Measurements from ENCODE around the gene GABRA4.
A peak's percentile ranks its signal among the peaks of the same experiment; 100 is the strongest.

The GABRA4 gene

DNA sequence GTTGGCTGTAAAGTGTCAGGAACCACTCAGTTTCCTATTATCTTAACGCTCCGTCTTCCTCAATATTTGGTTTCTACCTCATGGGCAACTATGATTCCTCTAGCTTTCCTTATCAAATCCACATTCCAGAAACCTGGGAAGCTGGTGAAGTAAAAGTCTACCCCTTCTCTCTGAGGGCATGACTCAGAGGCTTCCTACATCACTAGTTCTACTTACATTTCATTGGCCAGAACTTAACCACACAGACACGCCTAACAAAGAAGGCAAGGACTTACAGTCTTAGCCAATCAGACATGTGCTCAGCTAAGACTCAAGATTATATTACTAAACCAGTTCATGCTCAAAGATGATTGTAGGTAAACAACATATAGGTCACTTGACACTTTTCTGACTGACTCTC is 114.7 kb downstream of the GABRA4 start:
- peak; percentile 4 for DNase-seq (ENCODE audit: low read depth)
- TF ChIP-seq, protein P1, sequence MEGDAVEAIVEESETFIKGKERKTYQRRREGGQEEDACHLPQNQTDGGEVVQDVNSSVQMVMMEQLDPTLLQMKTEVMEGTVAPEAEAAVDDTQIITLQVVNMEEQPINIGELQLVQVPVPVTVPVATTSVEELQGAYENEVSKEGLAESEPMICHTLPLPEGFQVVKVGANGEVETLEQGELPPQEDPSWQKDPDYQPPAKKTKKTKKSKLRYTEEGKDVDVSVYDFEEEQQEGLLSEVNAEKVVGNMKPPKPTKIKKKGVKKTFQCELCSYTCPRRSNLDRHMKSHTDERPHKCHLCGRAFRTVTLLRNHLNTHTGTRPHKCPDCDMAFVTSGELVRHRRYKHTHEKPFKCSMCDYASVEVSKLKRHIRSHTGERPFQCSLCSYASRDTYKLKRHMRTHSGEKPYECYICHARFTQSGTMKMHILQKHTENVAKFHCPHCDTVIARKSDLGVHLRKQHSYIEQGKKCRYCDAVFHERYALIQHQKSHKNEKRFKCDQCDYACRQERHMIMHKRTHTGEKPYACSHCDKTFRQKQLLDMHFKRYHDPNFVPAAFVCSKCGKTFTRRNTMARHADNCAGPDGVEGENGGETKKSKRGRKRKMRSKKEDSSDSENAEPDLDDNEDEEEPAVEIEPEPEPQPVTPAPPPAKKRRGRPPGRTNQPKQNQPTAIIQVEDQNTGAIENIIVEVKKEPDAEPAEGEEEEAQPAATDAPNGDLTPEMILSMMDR (IDR thresholded peaks at IDR 0.05; ENCODE audit: low read depth, low read length): no peak
- TF ChIP-seq, protein P2, sequence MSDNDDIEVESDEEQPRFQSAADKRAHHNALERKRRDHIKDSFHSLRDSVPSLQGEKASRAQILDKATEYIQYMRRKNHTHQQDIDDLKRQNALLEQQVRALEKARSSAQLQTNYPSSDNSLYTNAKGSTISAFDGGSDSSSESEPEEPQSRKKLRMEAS (IDR thresholded peaks at IDR 0.05; ENCODE audit: low read depth, low read length): no peak
- TF ChIP-seq POLR2A (IDR thresholded peaks at IDR 0.05; ENCODE audit: extremely low read depth, insufficient read length) (no peak), MYC (IDR thresholded peaks at IDR 0.05; ENCODE audit: low read depth, low read length) (no peak)
- H3K4me3 ChIP-seq (ENCODE audit: low read depth, low read length): no peak overlapping the region

DNA sequence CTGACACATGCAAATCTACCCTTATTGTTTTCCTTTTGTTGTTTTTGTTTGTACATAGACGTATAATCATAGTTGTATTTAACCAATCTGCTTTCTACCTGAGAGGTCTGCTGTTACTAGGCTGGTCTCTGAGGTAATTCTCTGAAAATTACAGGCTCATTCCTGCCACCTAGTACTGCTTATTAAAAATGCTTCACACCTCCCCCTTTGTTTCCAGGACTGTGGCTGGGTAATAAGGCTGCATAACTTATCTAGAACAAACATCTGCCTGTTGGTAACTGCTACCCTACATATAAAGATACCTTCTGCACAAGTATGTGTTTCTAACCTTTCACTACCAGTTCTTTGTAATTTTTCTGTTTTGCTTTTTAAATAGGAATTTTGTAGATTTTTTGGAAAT is 118.6 kb downstream of the GABRA4 start:
- H3K4me3 ChIP-seq (ENCODE audit: low read depth, low read length): no peak overlapping the region
- TF ChIP-seq, protein P1 (IDR thresholded peaks at IDR 0.05; ENCODE audit: low read depth, low read length): no peak
- no peak for TF ChIP-seq POLR2A (IDR thresholded peaks at IDR 0.05; ENCODE audit: extremely low read depth, insufficient read length)
- TF ChIP-seq MYC (IDR thresholded peaks at IDR 0.05; ENCODE audit: low read depth, low read length): no peak
- DNase-seq (ENCODE audit: low read depth): no peak

DNA sequence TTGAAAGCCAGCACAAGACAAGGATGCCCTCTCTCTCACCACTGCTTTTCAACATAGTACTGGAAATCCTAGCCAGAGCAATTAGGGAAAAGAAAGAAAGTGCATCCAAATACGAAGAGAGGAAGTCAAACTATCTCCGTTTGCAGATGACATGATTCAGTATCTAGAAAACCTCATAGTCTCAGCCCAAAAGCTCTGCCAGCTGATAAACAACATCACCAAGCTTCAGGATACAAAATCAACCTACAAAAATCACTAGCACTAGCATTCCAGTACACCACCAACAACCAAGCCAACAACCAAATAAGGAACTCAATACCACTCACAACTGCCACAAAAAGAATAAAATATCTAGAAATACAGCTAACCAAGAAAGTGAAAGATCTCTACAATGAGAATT is 123.0 kb downstream of the GABRA4 start:
- no peak for DNase-seq (ENCODE audit: low read depth)
- no peak for TF ChIP-seq POLR2A (IDR thresholded peaks at IDR 0.05; ENCODE audit: extremely low read depth, insufficient read length)
- TF ChIP-seq, protein P1 (IDR thresholded peaks at IDR 0.05; ENCODE audit: low read depth, low read length): no peak
- TF ChIP-seq, protein P2 (IDR thresholded peaks at IDR 0.05; ENCODE audit: low read depth, low read length): no peak
- TF ChIP-seq MYC (IDR thresholded peaks at IDR 0.05; ENCODE audit: low read depth, low read length): no peak
- H3K4me3 ChIP-seq (ENCODE audit: low read depth, low read length): no peak overlapping the region

Measured in NB4 (cell line).